Measurements from ENCODE around the gene C4orf36. TPM values are rescaled to one million over a fixed set of nuclear protein-coding genes. Genes with fewer than 3 reads are reported as not detected.

The C4orf36 gene
- total and polyA plus RNA-seq, 9 donors: 0.21 to 0.44 (median 0.27) TPM; not detected in 4

- no peak overlapping the region for H3K4me3 ChIP-seq (ENCODE audit: low read length)
- H3K27ac ChIP-seq (ENCODE audit: low read length): no peak overlapping the region
- 74% methylated on average over 6 of the region's 10 CpGs for WGBS (ENCODE audit: insufficient coverage)
- no peaks in the 10 kb centered on the region for H3K36me3 ChIP-seq (ENCODE audit: control insufficient read depth, insufficient read depth, low read length)
- no peak for DNase-seq
- H3K27me3 ChIP-seq (ENCODE audit: control insufficient read depth, insufficient read depth, low read length): no peaks in the 10 kb centered on the region
- no peaks in the 10 kb centered on the region for H3K9me3 ChIP-seq (replicated peaks; ENCODE audit: control insufficient read depth, low read depth, low read length)
- H3K4me1 ChIP-seq (ENCODE audit: control insufficient read depth, insufficient read depth, low read length): no peaks in the 10 kb centered on the region
Observed at GRCh38 chr4:86928400-86929255, 36.4 kb upstream of the C4orf36 start.

- no peaks in the 10 kb centered on the region for H3K9me3 ChIP-seq (replicated peaks; ENCODE audit: control insufficient read depth, low read depth, low read length)
- no peak for DNase-seq
- no CpG with 5 or more reads among the region's 2 CpGs for WGBS (ENCODE audit: insufficient coverage)
- no peaks in the 10 kb centered on the region for H3K4me1 ChIP-seq (ENCODE audit: control insufficient read depth, insufficient read depth, low read length)
- H3K4me3 ChIP-seq (ENCODE audit: low read length): no peak overlapping the region
- no peaks in the 10 kb centered on the region for H3K27me3 ChIP-seq (ENCODE audit: control insufficient read depth, insufficient read depth, low read length)
- H3K36me3 ChIP-seq (ENCODE audit: control insufficient read depth, insufficient read depth, low read length): no peaks in the 10 kb centered on the region
- no peak overlapping the region for H3K27ac ChIP-seq (ENCODE audit: low read length)
Observed at GRCh38 chr4:86927843-86928395, 35.7 kb upstream of the C4orf36 start.

- Histone ChIP-seq H3K36me3 (ENCODE audit: control insufficient read depth, insufficient read depth, low read length) (no peaks in the 10 kb centered on the region), H3K4me1 (ENCODE audit: control insufficient read depth, insufficient read depth, low read length) (no peaks in the 10 kb centered on the region), H3K27me3 (ENCODE audit: control insufficient read depth, insufficient read depth, low read length) (no peaks in the 10 kb centered on the region), H3K4me3 (ENCODE audit: low read length) (no peak overlapping the region), H3K27ac (ENCODE audit: low read length) (no peak overlapping the region), H3K9me3 (replicated peaks; ENCODE audit: control insufficient read depth, low read depth, low read length) (no peaks in the 10 kb centered on the region)
- DNase-seq: no peak
- WGBS (ENCODE audit: insufficient coverage): no CpG with 5 or more reads among the region's 6 CpGs
Observed at GRCh38 chr4:86926435-86927086, 34.3 kb upstream of the C4orf36 start.

GRCh38 chr4:86924811-86925210, 32.6 kb upstream of the C4orf36 start:
- Histone ChIP-seq H3K9me3 (replicated peaks; ENCODE audit: control insufficient read depth, low read depth, low read length) (no peaks in the 10 kb centered on the region), H3K36me3 (ENCODE audit: control insufficient read depth, insufficient read depth, low read length) (no peaks in the 10 kb centered on the region), H3K4me3 (ENCODE audit: low read length) (no peak overlapping the region), H3K4me1 (ENCODE audit: control insufficient read depth, insufficient read depth, low read length) (no peaks in the 10 kb centered on the region), H3K27ac (ENCODE audit: low read length) (no peak overlapping the region), H3K27me3 (ENCODE audit: control insufficient read depth, insufficient read depth, low read length) (no peaks in the 10 kb centered on the region)
- no peak for DNase-seq
- WGBS (ENCODE audit: insufficient coverage): 80% methylated on average over 1 of the region's 2 CpGs

GRCh38 chr4:86921608-86922252, 29.5 kb upstream of the C4orf36 start:
- Histone ChIP-seq H3K27me3 (ENCODE audit: control insufficient read depth, insufficient read depth, low read length) (no peaks in the 10 kb centered on the region), H3K4me3 (ENCODE audit: low read length) (no peak overlapping the region), H3K36me3 (ENCODE audit: control insufficient read depth, insufficient read depth, low read length) (no peaks in the 10 kb centered on the region), H3K4me1 (ENCODE audit: control insufficient read depth, insufficient read depth, low read length) (no peaks in the 10 kb centered on the region), H3K9me3 (replicated peaks; ENCODE audit: control insufficient read depth, low read depth, low read length) (no peaks in the 10 kb centered on the region), H3K27ac (ENCODE audit: low read length) (no peak overlapping the region)
- no peak for DNase-seq
- WGBS (ENCODE audit: insufficient coverage): 83% methylated on average over 1 of the region's 1 CpG

GRCh38 chr4:86919561-86920223, 27.5 kb upstream of the C4orf36 start:
- 100% methylated on average over 1 of the region's 4 CpGs for WGBS (ENCODE audit: insufficient coverage)
- Histone ChIP-seq H3K27me3 (ENCODE audit: control insufficient read depth, insufficient read depth, low read length) (no peaks in the 10 kb centered on the region), H3K36me3 (ENCODE audit: control insufficient read depth, insufficient read depth, low read length) (no peaks in the 10 kb centered on the region), H3K4me3 (ENCODE audit: low read length) (no peak overlapping the region), H3K4me1 (ENCODE audit: control insufficient read depth, insufficient read depth, low read length) (no peaks in the 10 kb centered on the region), H3K9me3 (replicated peaks; ENCODE audit: control insufficient read depth, low read depth, low read length) (no peaks in the 10 kb centered on the region), H3K27ac (ENCODE audit: low read length) (no peak overlapping the region)
- DNase-seq: no peak

GRCh38 chr4:86918539-86919072, 26.4 kb upstream of the C4orf36 start:
- Histone ChIP-seq H3K36me3 (ENCODE audit: control insufficient read depth, insufficient read depth, low read length) (no peaks in the 10 kb centered on the region), H3K4me3 (ENCODE audit: low read length) (no peak overlapping the region), H3K9me3 (replicated peaks; ENCODE audit: control insufficient read depth, low read depth, low read length) (no peaks in the 10 kb centered on the region), H3K27me3 (ENCODE audit: control insufficient read depth, insufficient read depth, low read length) (no peaks in the 10 kb centered on the region), H3K27ac (ENCODE audit: low read length) (no peak overlapping the region), H3K4me1 (ENCODE audit: control insufficient read depth, insufficient read depth, low read length) (no peaks in the 10 kb centered on the region)
- 50% methylated on average over 2 of the region's 3 CpGs for whole genome bisulfite sequencing (ENCODE audit: insufficient coverage)
- DNase-seq: no peak

- H3K4me1 ChIP-seq (ENCODE audit: control insufficient read depth, insufficient read depth, low read length): no peaks in the 10 kb centered on the region
Observed at GRCh38 chr4:86917212-86918039, 25.2 kb upstream of the C4orf36 start.

GRCh38 chr4:86916392-86916791, 24.2 kb upstream of the C4orf36 start:
- no peaks in the 10 kb centered on the region for H3K9me3 ChIP-seq (replicated peaks; ENCODE audit: control insufficient read depth, low read depth, low read length)
- H3K4me1 ChIP-seq (ENCODE audit: control insufficient read depth, insufficient read depth, low read length): no peaks in the 10 kb centered on the region
- H3K27me3 ChIP-seq (ENCODE audit: control insufficient read depth, insufficient read depth, low read length): no peaks in the 10 kb centered on the region
- no peak for DNase-seq
- H3K27ac ChIP-seq (ENCODE audit: low read length): no peak overlapping the region
- no peak overlapping the region for H3K4me3 ChIP-seq (ENCODE audit: low read length)
- WGBS (ENCODE audit: insufficient coverage): no CpG with 5 or more reads among the region's 1 CpG
- no peaks in the 10 kb centered on the region for H3K36me3 ChIP-seq (ENCODE audit: control insufficient read depth, insufficient read depth, low read length)

More at GRCh38 chr4:86917212-86918039, 25.2 kb upstream of the C4orf36 start:
- no peak for DNase-seq
- 86% methylated on average over 2 of the region's 4 CpGs for WGBS (ENCODE audit: insufficient coverage)
- Histone ChIP-seq H3K4me3 (ENCODE audit: low read length) (no peak overlapping the region), H3K27me3 (ENCODE audit: control insufficient read depth, insufficient read depth, low read length) (no peaks in the 10 kb centered on the region), H3K36me3 (ENCODE audit: control insufficient read depth, insufficient read depth, low read length) (no peaks in the 10 kb centered on the region), H3K9me3 (replicated peaks; ENCODE audit: control insufficient read depth, low read depth, low read length) (no peaks in the 10 kb centered on the region), H3K27ac (ENCODE audit: low read length) (no peak overlapping the region)

Measured in muscle of leg (tissue), 11 donors.